ENCODE data around the gene WDR31.

WDR31 gene

GRCh38 chr9:113293285-113293878 is 46.7 kb downstream of the WDR31 start:
- no peak for DNase-seq

- no peak for DNase-seq
These were observed 49.9 kb downstream of the WDR31 start for GRCh38 chr9:113290052-113290607.

- DNase-seq, result peak; percentile 30
These were observed 51.0 kb downstream of the WDR31 start for GRCh38 chr9:113289091-113289490.

- no peak for DNase-seq
These were observed 58.7 kb downstream of the WDR31 start for GRCh38 chr9:113281356-113281755.

GRCh38 chr9:113278840-113279239 is 61.2 kb downstream of the WDR31 start:
- DNase-seq, result no peak

GRCh38 chr9:113275157-113276131 is 64.6 kb downstream of the WDR31 start, which contains the start of the genes CDC26 and PRPF4:
Gene CDC26 (minus strand): TSS chr9:113275572. CDS start chr9:113272507, 3,065 bp downstream.
Gene PRPF4 (plus strand): TSS chr9:113275658. CDS start chr9:113275744, 86 bp downstream.
- peak; percentile 97 for DNase-seq

- DNase-seq, result peak; percentile 74
These were observed 65.5 kb downstream of the WDR31 start for GRCh38 chr9:113274474-113275156.

- DNase-seq, result no peak
These were observed 70.2 kb downstream of the WDR31 start for GRCh38 chr9:113269871-113270270.

GRCh38 chr9:113269355-113269754 is 70.7 kb downstream of the WDR31 start:
- no peak for DNase-seq

- DNase-seq, result no peak
These were observed 72.0 kb downstream of the WDR31 start for GRCh38 chr9:113267911-113268566.

- no peak for DNase-seq
These were observed 73.9 kb downstream of the WDR31 start for GRCh38 chr9:113266174-113266573.

Measured in NCI-H1105 treated with DMSO at 0.1 percent for 48 hours (cell line).